ENCODE results near the gene TSC1.

The TSC1 gene

GRCh38 chr9:132919614-132920268, 24.7 kb downstream of the TSC1 start:
- peaks cover 3% of the 10 kb centered on the region for H3K27me3 Mint-ChIP-seq (ENCODE audit: low read depth, poor library complexity)
- H3K27ac Mint-ChIP-seq: no peak overlapping the region
- H3K36me3 Mint-ChIP-seq (ENCODE audit: low read depth): peaks cover 67% of the 10 kb centered on the region
- DNase-seq: no peak
- TF ChIP-seq CTCF (IDR thresholded peaks at IDR 0.05): no peak
- no peaks in the 10 kb centered on the region for H3K4me1 Mint-ChIP-seq
- no peak overlapping the region for H3K4me3 Mint-ChIP-seq
- H3K9me3 Mint-ChIP-seq: no peaks in the 10 kb centered on the region

- DNase-seq: no peak
- Mint-ChIP-seq H3K36me3 (ENCODE audit: low read depth) (peaks cover 61% of the 10 kb centered on the region), H3K27me3 (ENCODE audit: low read depth, poor library complexity) (peaks cover 2% of the 10 kb centered on the region), H3K27ac (no peak overlapping the region), H3K9me3 (no peaks in the 10 kb centered on the region), H3K4me3 (no peak overlapping the region), H3K4me1 (no peaks in the 10 kb centered on the region)
- no peak for TF ChIP-seq CTCF (IDR thresholded peaks at IDR 0.05)
These were observed 29.5 kb downstream of the TSC1 start for GRCh38 chr9:132914924-132915323.

- TF ChIP-seq CTCF (IDR thresholded peaks at IDR 0.05): no peak
- no peaks in the 10 kb centered on the region for H3K9me3 Mint-ChIP-seq
- no peaks in the 10 kb centered on the region for H3K4me1 Mint-ChIP-seq
- DNase-seq: no peak
- peaks cover 56% of the 10 kb centered on the region for H3K36me3 Mint-ChIP-seq (ENCODE audit: low read depth)
- no peaks in the 10 kb centered on the region for H3K27me3 Mint-ChIP-seq (ENCODE audit: low read depth, poor library complexity)
- H3K27ac Mint-ChIP-seq: no peak overlapping the region
- no peak overlapping the region for H3K4me3 Mint-ChIP-seq
These were observed 32.3 kb downstream of the TSC1 start for GRCh38 chr9:132912131-132912530.

- H3K27ac Mint-ChIP-seq: no peak overlapping the region
- no peak for DNase-seq
- no peak overlapping the region for H3K4me3 Mint-ChIP-seq
- no peaks in the 10 kb centered on the region for H3K27me3 Mint-ChIP-seq (ENCODE audit: low read depth, poor library complexity)
- H3K36me3 Mint-ChIP-seq (ENCODE audit: low read depth): peaks cover 47% of the 10 kb centered on the region
- H3K4me1 Mint-ChIP-seq: no peaks in the 10 kb centered on the region
- TF ChIP-seq CTCF (IDR thresholded peaks at IDR 0.05): no peak
- no peaks in the 10 kb centered on the region for H3K9me3 Mint-ChIP-seq
These were observed 34.0 kb downstream of the TSC1 start for GRCh38 chr9:132910376-132910775.

- H3K27ac Mint-ChIP-seq: no peak overlapping the region
- peaks cover 3% of the 10 kb centered on the region for H3K4me1 Mint-ChIP-seq
- H3K36me3 Mint-ChIP-seq (ENCODE audit: low read depth): peaks cover 47% of the 10 kb centered on the region
- no peaks in the 10 kb centered on the region for H3K27me3 Mint-ChIP-seq (ENCODE audit: low read depth, poor library complexity)
- no peaks in the 10 kb centered on the region for H3K9me3 Mint-ChIP-seq
- DNase-seq: no peak
- TF ChIP-seq CTCF (IDR thresholded peaks at IDR 0.05): no peak
- no peak overlapping the region for H3K4me3 Mint-ChIP-seq
These were observed 35.1 kb downstream of the TSC1 start for GRCh38 chr9:132909311-132909710.

GRCh38 chr9:132908635-132909034, 35.8 kb downstream of the TSC1 start:
- no peak overlapping the region for H3K27ac Mint-ChIP-seq
- no peaks in the 10 kb centered on the region for H3K27me3 Mint-ChIP-seq (ENCODE audit: low read depth, poor library complexity)
- no peaks in the 10 kb centered on the region for H3K9me3 Mint-ChIP-seq
- H3K36me3 Mint-ChIP-seq (ENCODE audit: low read depth): peaks cover 47% of the 10 kb centered on the region
- no peak for TF ChIP-seq CTCF (IDR thresholded peaks at IDR 0.05)
- H3K4me1 Mint-ChIP-seq: peaks cover 3% of the 10 kb centered on the region
- no peak for DNase-seq
- H3K4me3 Mint-ChIP-seq: no peak overlapping the region

Measured in nephron progenitor cell (in vitro differentiated cells).